Panc1 (cell line): ENCODE measurements around the gene THSD7A. TPM values are rescaled to one million over a fixed set of nuclear protein-coding genes. Genes with fewer than 3 reads are reported as not detected.

Source experiments
- ATAC-seq: fragments of 200-7000 bp; cut with Tn5 transposase; 2 replicates; pipeline ENCODE4 v1.9.1; 2020; ENCODE audit warnings: mild to moderate bottlenecking, moderate library complexity
- BruUV-seq: library from RNA; stranded (reverse); fragments of 400-500 nt; replicated peaks from 2 replicates; lab custom pipeline; 2021; lab: Mats Ljungman, UMichigan
- CTCF ChIA-PET: fragments of 300-600 bp; sonication (Branson Sonifier 250); formaldehyde crosslinking; loops from one replicate; lab custom pipeline; 2022; ENCODE audit warnings: antibody characterized with exemption; lab: Charles Lee
- POLR2A ChIA-PET: fragments of 300-600 bp; sonication (Branson Sonifier 250); formaldehyde crosslinking; loops from one replicate; lab custom pipeline; 2022; ENCODE audit warnings: antibody characterized with exemption; lab: Charles Lee
- DNase-seq: peaks from one replicate; pipeline ENCODE4 v3.0.0-alpha.2; 2010; ENCODE audit warnings: low read depth, low spot score
- H3K27ac ChIP-seq: 2 replicates; pipeline ENCODE4 v1.5.1; 2011; ENCODE audit warnings: mild to moderate bottlenecking, low read length, inconsistent platforms
- H3K27me3 ChIP-seq: fragments of 200-500 bp; sonication (Bioruptor generic); 2 replicates; pipeline ENCODE4 v1.6.0; 2014; ENCODE audit warnings: low read length, inconsistent platforms; ENCODE audit not compliant: control insufficient read depth, insufficient read depth
- H3K36me3 ChIP-seq: fragments of 200-500 bp; sonication (Bioruptor generic); 2 replicates; pipeline ENCODE4 v1.5.1; 2014; ENCODE audit warnings: inconsistent platforms, mild to moderate bottlenecking, low read length, moderate library complexity; ENCODE audit not compliant: control insufficient read depth, insufficient read depth
- H3K4me1 ChIP-seq: 2 replicates; pipeline ENCODE4 v1.5.1; 2011; ENCODE audit warnings: inconsistent platforms, mild to moderate bottlenecking, low read length, moderate library complexity; ENCODE audit not compliant: control insufficient read depth, insufficient read depth
- H3K4me3 ChIP-seq, 2 experiments: 2 replicates each; pipeline ENCODE4 v1.5.1; 2011 to 2012; ENCODE audit warnings: low read depth in 2 of 2, low read length in 2 of 2, mild to moderate bottlenecking in 2 of 2, inconsistent platforms in 1 of 2, moderate library complexity in 1 of 2
- H3K9me3 ChIP-seq: fragments of 200-500 bp; sonication (Bioruptor generic); 2 replicates; pipeline ENCODE4 v1.5.1; 2014; ENCODE audit warnings: low read depth, mild to moderate bottlenecking, inconsistent platforms, low read length, moderate library complexity; ENCODE audit not compliant: control insufficient read depth, insufficient read depth
- CTCF ChIP-seq: fragments of 450-650 bp; IDR thresholded peaks from 2 replicates; pipeline ENCODE4 v1.5.1; 2017; ENCODE audit warnings: mild to moderate bottlenecking
- POLR2AphosphoS5 ChIP-seq: IDR thresholded peaks from 2 replicates; pipeline ENCODE4 v1.6.1; 2012; ENCODE audit warnings: mild to moderate bottlenecking, low read depth, low read length, moderate library complexity
- REST ChIP-seq, 2 experiments: IDR thresholded peaks; 2 replicates each; pipeline ENCODE4 v1.6.1; 2011 to 2012; ENCODE audit warnings: low read depth in 2 of 2, control low read depth in 1 of 2, low read length in 1 of 2, mild to moderate bottlenecking in 1 of 2, moderate library complexity in 1 of 2; ENCODE audit not compliant: insufficient read depth in 1 of 2
- SIN3A ChIP-seq: IDR thresholded peaks from 2 replicates; pipeline ENCODE4 v1.6.1; 2012; ENCODE audit warnings: low read depth, mild to moderate bottlenecking, low read length, moderate library complexity, borderline replicate concordance; ENCODE audit not compliant: insufficient read depth
- TCF7L2 ChIP-seq: IDR thresholded peaks from 2 replicates; pipeline ENCODE4 v1.6.1; 2011; ENCODE audit warnings: mild to moderate bottlenecking, low read depth, low read length, inconsistent platforms
- in situ Hi-C: cut with HindIII; loops from 2 replicates; pipeline ENCODE4 v1.10.0; 2016; ENCODE audit warnings: low sequenced_read_pairs, low pct_unique_long_range_greater_than_20kb
- intact Hi-C: fragments of 100-400 bp; cut with micrococcal nuclease; formaldehyde crosslinking; loops from one replicate; pipeline ENCODE4 v1.10.0; 2022; ENCODE audit not compliant: unreplicated experiment
- total RNA-seq: library from RNA; stranded (reverse); gene quantifications from one replicate; pipeline ENCODE4 v1.2.1, GENCODE V29; 2021; ENCODE audit not compliant: unreplicated experiment

THSD7A gene
- total RNA-seq, 1 experiment from 2014 or later = 38.6 TPM

GRCh38 chr7:11478426-11478825 is 353.6 kb downstream of the THSD7A start:
- ATAC-seq = no peak
- no peaks in the 10 kb centered on the region for H3K27me3 ChIP-seq
- H3K36me3 ChIP-seq = no peaks in the 10 kb centered on the region; the same call in 1 of the 2 replicates
- POLR2A ChIA-PET = no interaction called here
- TF ChIP-seq TCF7L2 (no peak), SIN3A (no peak), POLR2AphosphoS5 (no peak), CTCF (no peak)
- in situ Hi-C loops = no loop called here
- no peaks in the 10 kb centered on the region for H3K4me1 ChIP-seq
- intact Hi-C loops = no loop called here
- no peaks in the 10 kb centered on the region for H3K9me3 ChIP-seq
- H3K27ac ChIP-seq = no peak overlapping the region; the same call in 1 of the 2 replicates
- CTCF ChIA-PET = no interaction called here
- no TSS peak for BruUV-seq
- no peak overlapping the region for H3K4me3 ChIP-seq
- no peak for DNase-seq

DNA sequence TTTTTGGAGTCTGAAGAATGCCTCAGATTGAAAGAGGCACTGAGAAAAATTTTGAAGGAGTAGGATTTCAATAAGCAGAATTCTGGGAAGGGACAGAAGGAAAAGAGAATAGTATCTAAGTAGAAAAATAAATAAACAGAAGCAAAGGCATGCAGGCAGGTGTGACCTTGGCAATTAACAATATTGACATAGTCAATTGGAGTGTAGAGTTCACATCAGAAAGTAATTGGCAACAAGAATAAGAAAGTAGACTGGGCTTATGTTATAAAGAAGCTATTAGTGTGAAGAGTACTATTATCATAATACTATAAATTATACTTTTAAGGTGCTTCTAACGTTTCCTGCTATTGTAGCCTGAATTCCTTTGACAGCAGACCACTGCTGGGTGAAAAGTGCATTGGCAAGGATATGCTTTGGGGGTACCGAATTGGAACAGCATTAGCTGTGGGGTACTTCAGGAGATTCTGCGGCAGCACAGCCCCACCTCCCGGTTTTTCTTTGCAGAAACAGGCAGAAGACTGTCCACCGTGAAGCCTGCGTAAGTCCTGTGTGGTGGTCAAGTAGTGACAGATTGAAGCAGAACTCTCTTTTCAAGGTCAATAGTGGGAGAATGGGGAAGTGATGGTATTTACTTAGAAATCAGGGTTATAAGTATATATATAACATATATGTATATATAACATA is 357.0 kb downstream of the THSD7A start:
- in situ Hi-C loops = no loop called here
- BruUV-seq = no TSS peak
- H3K4me1 ChIP-seq = no peaks in the 10 kb centered on the region
- no peak overlapping the region for H3K27ac ChIP-seq
- DNase-seq (no peak), ATAC-seq (no peak)
- intact Hi-C loops = no loop called here
- ChIA-PET POLR2A (interaction anchor here (0.6 kb wide), 1 partner anchor 30 kb away, joined by 3 read pairs; no protein-coding TSS in a partner anchor), CTCF (no interaction called here)
- no peaks in the 10 kb centered on the region for H3K27me3 ChIP-seq
- TF ChIP-seq POLR2AphosphoS5 = no peak
- no peak for TF ChIP-seq SIN3A
- TF ChIP-seq REST (IDR thresholded peaks at IDR 0.05; ENCODE audit: insufficient read depth in 1 of 2, low read depth in 2 of 2, low read length in 1 of 2) = no peak
- TF ChIP-seq CTCF = peak; percentile 18; the same call in 1 of the 2 replicates
- no peak for TF ChIP-seq TCF7L2
- H3K4me3 ChIP-seq = no peak overlapping the region
- no peaks in the 10 kb centered on the region; the same call in 1 of the 2 replicates for H3K36me3 ChIP-seq
- H3K9me3 ChIP-seq = no peaks in the 10 kb centered on the region
